A549 (cell line): Measurements from ENCODE around the gene CFAP61. TPM values are rescaled to one million over a fixed set of nuclear protein-coding genes. Genes with fewer than 3 reads are reported as not detected.

ENCODE experiments used
- ATAC-seq, 2 experiments: fragments of 200-7000 bp in 1 of 2; fragments of >200 bp in 1 of 2; cut with Nextera tagmentation in 1 of 2; cut with Tn5 transposase in 1 of 2; 3 replicates each; pipeline versions ENCODE4 v1.8.0 to v1.9.1; 2018 to 2020; ENCODE audit warnings: mild to moderate bottlenecking in 1 of 2, moderate library complexity in 1 of 2
- CTCF ChIA-PET: fragments of 300-600 bp; sonication (Branson Sonifier 250); formaldehyde crosslinking; extraction: SDS; loops from one replicate; lab custom pipeline; 2021; ENCODE audit warnings: antibody characterized with exemption, inconsistent platforms; lab: Yijun Ruan, JAX
- POLR2A ChIA-PET: fragments of 350-600 bp; formaldehyde crosslinking; extraction: SDS; loops from one replicate; lab custom pipeline; 2021; ENCODE audit warnings: antibody characterized with exemption, inconsistent platforms; lab: Yijun Ruan, JAX
- DNase-seq, 2 experiments: peaks; one replicate each; pipeline versions ENCODE4 v3.0.0 to v3.0.0-alpha.2; 2011 to 2016; ENCODE audit warnings: low read depth in 1 of 2, low spot score in 1 of 2
- FAIRE-seq: peaks from 2 replicates; lab custom pipeline; 2011; peaks lifted over from hg19 to GRCh38; lab: Jason Lieb, UNC
- H3K27ac ChIP-seq, 2 experiments: fragments of >200 bp; sonication (Bioruptor Twin); formaldehyde crosslinking; 3 replicates each; pipeline ENCODE4 v1.5.1; 2016 to 2017
- H3K4me1 ChIP-seq: fragments of >200 bp; sonication (Bioruptor Twin); formaldehyde crosslinking; 3 replicates; pipeline ENCODE4 v1.6.1; 2016
- H3K4me2 ChIP-seq: fragments of >200 bp; sonication (Bioruptor Twin); formaldehyde crosslinking; 3 replicates; pipeline ENCODE4 v1.6.1; 2016
- H3K4me3 ChIP-seq: fragments of >200 bp; sonication (Bioruptor Twin); formaldehyde crosslinking; 3 replicates; pipeline ENCODE4 v1.5.1; 2016
- H3K9me3 ChIP-seq: fragments of >200 bp; sonication (Bioruptor Twin); formaldehyde crosslinking; 3 replicates; pipeline ENCODE4 v1.6.1; 2016
- ATOH8 ChIP-seq: fragments of 250-450 bp; sonication (Bioruptor Pico); IDR thresholded peaks from 2 replicates; pipeline ENCODE4 v1.5.0; 2020; ENCODE audit warnings: low read depth, mild to moderate bottlenecking, moderate library complexity
- CEBPB ChIP-seq, 2 experiments: fragments of >200 bp in 1 of 2; sonication (Bioruptor Twin) in 1 of 2; formaldehyde crosslinking in 1 of 2; IDR thresholded peaks; 2 replicates each; pipeline ENCODE4 v1.6.1; 2012 to 2016
- EHMT2 ChIP-seq: fragments of 200-600 bp; sonication (generic); IDR thresholded peaks from 2 replicates; pipeline ENCODE4 v1.6.1; 2016; ENCODE audit warnings: antibody characterized with exemption, low read depth, mild to moderate bottlenecking, moderate library complexity
- FOSB ChIP-seq: fragments of 250-450 bp; sonication (Bioruptor Pico); IDR thresholded peaks from 2 replicates; pipeline ENCODE4 v1.5.0; 2020; ENCODE audit warnings: mild to moderate bottlenecking, moderate library complexity
- FOSL2 ChIP-seq, 2 experiments: fragments of 450-650 bp in 1 of 2; fragments of >200 bp in 1 of 2; sonication (Bioruptor Twin) in 1 of 2; formaldehyde crosslinking; IDR thresholded peaks; 2 replicates each; pipeline versions ENCODE4 v1.5.0 to v1.6.1; 2016 to 2020; ENCODE audit warnings: mild to moderate bottlenecking in 1 of 2, moderate library complexity in 1 of 2
- HES2 ChIP-seq: fragments of >200 bp; sonication (Bioruptor Twin); formaldehyde crosslinking; IDR thresholded peaks from 2 replicates; pipeline ENCODE4 v1.6.1; 2016
- HOXA7 ChIP-seq: fragments of 250-450 bp; sonication (Bioruptor Pico); IDR thresholded peaks from 2 replicates; pipeline ENCODE4 v1.5.0; 2020; ENCODE audit warnings: mild to moderate bottlenecking, moderate library complexity
- HOXB13 ChIP-seq: fragments of 250-450 bp; sonication (Bioruptor Pico); IDR thresholded peaks from 2 replicates; pipeline ENCODE4 v1.5.0; 2020; ENCODE audit warnings: low read depth, mild to moderate bottlenecking, moderate library complexity
- JUNB ChIP-seq: fragments of >200 bp; sonication (Bioruptor Twin); formaldehyde crosslinking; IDR thresholded peaks from 2 replicates; pipeline ENCODE4 v1.6.1; 2016
- NPAS2 ChIP-seq: fragments of 250-450 bp; sonication (Bioruptor Pico); IDR thresholded peaks from 2 replicates; pipeline ENCODE4 v1.8.0; 2022; ENCODE audit warnings: mild to moderate bottlenecking, moderate library complexity, borderline replicate concordance
- NR3C1 ChIP-seq: fragments of >200 bp; sonication (Bioruptor Twin); formaldehyde crosslinking; IDR thresholded peaks from 3 replicates; pipeline ENCODE4 v1.6.1; 2017
- TP53 ChIP-seq: fragments of 250-450 bp; sonication (Bioruptor Pico); IDR thresholded peaks from 2 replicates; pipeline ENCODE4 v1.5.0; 2021; ENCODE audit warnings: mild to moderate bottlenecking, moderate library complexity
- ZFP36 ChIP-seq: fragments of 450-650 bp; IDR thresholded peaks from 2 replicates; pipeline ENCODE4 v1.6.1; 2014; ENCODE audit warnings: borderline replicate concordance; ENCODE audit not compliant: partially characterized antibody
- ZNF302 ChIP-seq: fragments of 250-450 bp; sonication (Bioruptor Pico); IDR thresholded peaks from 2 replicates; pipeline ENCODE4 v1.9.0; 2021; ENCODE audit warnings: inconsistent platforms, mild to moderate bottlenecking, moderate library complexity
- WGBS: methylation state at CpG from one replicate; pipeline ENCODE4 v1.1.6; 2017; ENCODE audit errors: missing lambda C conversion rate; 5-methylcytosine and 5-hydroxymethylcytosine counted together
- polyA plus RNA-seq, 4 experiments: library from polyadenylated mRNA; depleted of rRNA in 3 of 4; stranded (reverse); fragments of >200 nt; fragmentation: RNase III in 1 of 4; extraction: RNeasy Plus Mini Kit Qiagen cat#74134 plus additional on column Dnase treatment in 1 of 4; gene quantifications; 2 replicates in 3 of 4; 3 replicates in 1 of 4; pipeline ENCODE4 v1.2.3, GENCODE V29; 2011 to 2017
- TF ChIP-seq, protein P1 (sequence below): IDR thresholded peaks from 2 replicates; pipeline ENCODE4 v1.6.1; 2012

CFAP61 gene
- polyA plus RNA-seq, 2 of the 4 experiments (the other 2 are of a cell fraction) = 0.39 to 0.70 TPM

GRCh38 chr20:20084296-20084752 lies 32.0 kb downstream of the CFAP61 start:
- 61% methylated on average over 8 of the region's 8 CpGs for WGBS

DNA sequence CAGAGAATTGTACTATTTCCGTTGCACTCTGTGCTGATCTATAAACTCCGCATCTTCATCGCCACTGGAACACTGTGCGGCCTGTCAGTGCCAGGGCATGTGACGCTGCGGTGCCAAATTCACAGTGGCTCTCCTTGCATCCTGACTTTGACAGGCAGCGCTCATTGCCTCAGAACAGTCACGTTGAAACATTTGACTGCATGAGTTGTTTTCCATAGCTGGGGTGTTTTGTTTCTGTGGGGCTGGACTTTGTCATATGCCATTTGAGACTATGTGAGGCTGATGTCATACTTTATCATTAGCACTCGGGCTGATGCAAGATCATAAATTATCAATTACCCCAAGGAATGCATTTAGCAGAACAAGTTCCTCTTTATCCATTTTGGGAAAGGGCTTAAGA lies 32.7 kb downstream of the CFAP61 start:
- Histone ChIP-seq H3K4me1 (no peaks in the 10 kb centered on the region), H3K27ac (no peak overlapping the region), H3K9me3 (no peaks in the 10 kb centered on the region), H3K4me3 (no peak overlapping the region), H3K4me2 (no peak overlapping the region)
- DNase-seq = no peak
- POLR2A ChIA-PET = no interaction called here
- CTCF ChIA-PET = interaction anchor here (0.6 to 4.2 kb wide), 12 partner anchors 12 to 509 kb away, joined by 3 to 52 read pairs (median 5); no protein-coding TSS in a partner anchor
- no peak for ATAC-seq
- FAIRE-seq = no peak
- WGBS = 67% methylated on average over 9 of the region's 9 CpGs
- TF ChIP-seq HOXA7 (no peak), CEBPB (IDR thresholded peaks at IDR 0.05) (no peak), HES2 (no peak), NPAS2 (CRISPR knock-in tag) (no peak)
- TF ChIP-seq, protein P1, sequence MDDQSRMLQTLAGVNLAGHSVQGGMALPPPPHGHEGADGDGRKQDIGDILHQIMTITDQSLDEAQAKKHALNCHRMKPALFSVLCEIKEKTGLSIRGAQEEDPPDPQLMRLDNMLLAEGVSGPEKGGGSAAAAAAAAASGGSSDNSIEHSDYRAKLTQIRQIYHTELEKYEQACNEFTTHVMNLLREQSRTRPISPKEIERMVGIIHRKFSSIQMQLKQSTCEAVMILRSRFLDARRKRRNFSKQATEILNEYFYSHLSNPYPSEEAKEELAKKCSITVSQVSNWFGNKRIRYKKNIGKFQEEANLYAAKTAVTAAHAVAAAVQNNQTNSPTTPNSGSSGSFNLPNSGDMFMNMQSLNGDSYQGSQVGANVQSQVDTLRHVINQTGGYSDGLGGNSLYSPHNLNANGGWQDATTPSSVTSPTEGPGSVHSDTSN = no peak

More at GRCh38 chr20:20084296-20084752, 32.0 kb downstream of the CFAP61 start:
- ChIA-PET POLR2A (no interaction called here), CTCF (interaction anchor here (0.6 to 4.2 kb wide), 29 partner anchors 11 to 742 kb away, joined by 3 to 52 read pairs (median 4); no protein-coding TSS in a partner anchor)
- TF ChIP-seq FOSB (CRISPR knock-in tag) = no peak
- no peak for TF ChIP-seq FOSL2 (IDR thresholded peaks at IDR 0.05)
- TF ChIP-seq FOSL2 (CRISPR knock-in tag; IDR thresholded peaks at IDR 0.05) = no peak
- no peak for TF ChIP-seq TP53 (CRISPR knock-in tag)
- TF ChIP-seq JUNB = no peak
- no peak for TF ChIP-seq HOXB13 (CRISPR knock-in tag)
- no peak for TF ChIP-seq NR3C1
- TF ChIP-seq HES2 = no peak
- TF ChIP-seq NPAS2 (CRISPR knock-in tag) = no peak
- TF ChIP-seq ZFP36 = no peak
- Histone ChIP-seq H3K4me1 (no peaks in the 10 kb centered on the region), H3K4me2 (0 out of 3 replicates have a peak overlapping the region, but pooled peaks have one; percentile 7), H3K27ac (no peak overlapping the region), H3K4me3 (no peak overlapping the region), H3K9me3 (no peaks in the 10 kb centered on the region)
- DNase-seq (no peak), ATAC-seq (peak; percentile 29 to 49; a peak in 3 of 6 replicates), FAIRE-seq (no peak)

DNA sequence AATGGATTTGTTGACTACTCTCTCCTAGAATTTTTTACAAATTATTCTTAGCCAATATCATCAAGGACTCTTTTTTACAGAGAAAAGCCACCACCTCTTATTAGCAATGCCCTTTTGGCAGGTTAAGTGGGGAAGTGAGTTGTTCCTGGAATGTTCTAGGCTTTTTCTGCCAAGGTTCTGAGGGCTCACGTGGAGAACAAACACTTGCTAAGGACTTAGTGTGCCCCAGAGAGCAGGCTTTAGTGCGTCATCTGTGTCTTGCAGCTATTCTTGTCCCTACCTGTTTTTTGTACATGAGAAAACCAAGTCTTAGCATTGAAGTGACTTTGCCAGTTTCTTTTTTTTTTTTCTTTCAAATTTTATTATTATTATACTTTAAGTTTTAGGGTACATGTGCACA lies 33.5 kb downstream of the CFAP61 start:
- FAIRE-seq = no peak
- no peak for ATAC-seq
- POLR2A ChIA-PET = interaction anchor here (0.7 kb wide), 1 partner anchor 29 kb away, joined by 5 read pairs; no protein-coding TSS in a partner anchor
- CTCF ChIA-PET = interaction anchor here (0.7 to 4.2 kb wide), 3 partner anchors 153 to 509 kb away, joined by 3 to 52 read pairs (median 24); no protein-coding TSS in a partner anchor
- no peaks in the 10 kb centered on the region for H3K4me1 ChIP-seq
- no peak for TF ChIP-seq ZNF302 (CRISPR knock-in tag)
- TF ChIP-seq, all 56 proteins: peak for 0
- Histone ChIP-seq H3K4me2 (no peak overlapping the region), H3K9me3 (no peaks in the 10 kb centered on the region), H3K27ac (no peak overlapping the region), H3K4me3 (no peak overlapping the region)
- no peak for DNase-seq
- 34% methylated on average over 2 of the region's 2 CpGs for WGBS

DNA sequence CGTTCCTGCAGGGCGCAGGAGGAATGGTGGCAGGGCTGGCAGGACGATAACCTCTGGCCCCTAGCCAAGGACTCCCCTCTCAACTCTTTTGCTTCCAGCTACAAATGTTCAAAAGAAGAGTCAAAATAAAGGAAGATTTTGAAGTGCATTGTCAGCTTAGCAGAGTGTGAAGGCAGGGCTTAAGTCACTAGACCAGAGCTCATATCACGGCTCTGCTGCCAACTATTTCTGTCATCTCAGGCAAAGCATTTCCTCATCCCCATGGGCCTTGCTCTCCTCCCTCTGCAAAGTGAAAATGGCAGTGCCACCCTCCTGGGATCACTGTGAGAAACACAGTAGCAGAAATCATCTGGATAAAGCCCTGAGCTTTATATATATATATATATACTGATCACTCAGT lies 36.7 kb downstream of the CFAP61 start:
- ChIA-PET CTCF (interaction anchor here (0.9 to 2.1 kb wide), 2 partner anchors 39 to 480 kb away, joined by 3 to 5 read pairs; no protein-coding TSS in a partner anchor), POLR2A (no interaction called here)
- Histone ChIP-seq H3K4me3 (no peak overlapping the region), H3K4me2 (no peak overlapping the region), H3K4me1 (no peaks in the 10 kb centered on the region), H3K9me3 (no peaks in the 10 kb centered on the region), H3K27ac (no peak overlapping the region)
- DNase-seq (no peak), FAIRE-seq (no peak), ATAC-seq (no peak)
- 46% methylated on average over 4 of the region's 4 CpGs for WGBS
- TF ChIP-seq EHMT2 (no peak), ATOH8 (CRISPR knock-in tag) (no peak)
